Thymus (tissue), 11 donors: ENCODE data around the gene HACL1. TPM values are rescaled to one million over a fixed set of nuclear protein-coding genes. Genes with fewer than 3 reads are reported as not detected.

Experiments used
- DNase-seq, 9 donors: peaks; one replicate each; pipeline ENCODE4 v3.0.0-alpha.2; 2013; ENCODE audit warnings: low spot score in 9 of 9, low read depth in 6 of 9, missing footprints in 1 of 9
- H3K27ac ChIP-seq, 2 donors: one replicate each; pipeline ENCODE4 v1.5.1; 2013; ENCODE audit warnings: control low read depth in 1 of 2, low read depth in 1 of 2, low read length in 1 of 2, mild to moderate bottlenecking in 1 of 2, moderate library complexity in 1 of 2
- H3K27me3 ChIP-seq, 2 donors: one replicate each; pipeline ENCODE4 v1.5.1; 2013; ENCODE audit warnings: low read length in 1 of 2; ENCODE audit not compliant: control insufficient read depth in 2 of 2, insufficient read depth in 1 of 2
- H3K36me3 ChIP-seq, 2 donors: one replicate each; pipeline ENCODE4 v1.5.1; 2013; ENCODE audit warnings: low read length in 1 of 2, mild to moderate bottlenecking in 1 of 2, moderate library complexity in 1 of 2; ENCODE audit not compliant: control insufficient read depth in 2 of 2, insufficient read depth in 2 of 2
- H3K4me1 ChIP-seq, 2 donors: one replicate each; pipeline ENCODE4 v1.5.1; 2013; ENCODE audit warnings: low read length in 2 of 2; ENCODE audit not compliant: control insufficient read depth in 2 of 2, insufficient read depth in 2 of 2
- H3K4me3 ChIP-seq, 2 donors: one replicate each; pipeline ENCODE4 v1.5.1; 2013; ENCODE audit warnings: low read length in 2 of 2, control low read depth in 1 of 2, mild to moderate bottlenecking in 1 of 2
- H3K9me3 ChIP-seq, 2 donors: one replicate each; pipeline ENCODE4 v1.5.1; 2013; ENCODE audit warnings: low read length in 1 of 2, mild to moderate bottlenecking in 1 of 2; ENCODE audit not compliant: control insufficient read depth in 2 of 2, insufficient read depth in 1 of 2
- WGBS: extraction: QIAGEN DNeasy Blood & Tissue Kit; methylation state at CpG from one replicate; pipeline ENCODE4 v1.1.7; 2013; 5-methylcytosine and 5-hydroxymethylcytosine counted together
- polyA plus RNA-seq: library from polyadenylated mRNA; stranded (reverse); fragments of 200-250 nt; gene quantifications from one replicate; pipeline ENCODE4 v1.2.3, GENCODE V29; 2013
- total RNA-seq: library from RNA; stranded (reverse); fragments of 120-200 nt; gene quantifications from one replicate; pipeline ENCODE4 v1.2.4, GENCODE V29; 2013
- donor health status: healthy.

HACL1 gene
- total and polyA plus RNA-seq, 2 donors: 22.4 to 23.2 TPM

DNA sequence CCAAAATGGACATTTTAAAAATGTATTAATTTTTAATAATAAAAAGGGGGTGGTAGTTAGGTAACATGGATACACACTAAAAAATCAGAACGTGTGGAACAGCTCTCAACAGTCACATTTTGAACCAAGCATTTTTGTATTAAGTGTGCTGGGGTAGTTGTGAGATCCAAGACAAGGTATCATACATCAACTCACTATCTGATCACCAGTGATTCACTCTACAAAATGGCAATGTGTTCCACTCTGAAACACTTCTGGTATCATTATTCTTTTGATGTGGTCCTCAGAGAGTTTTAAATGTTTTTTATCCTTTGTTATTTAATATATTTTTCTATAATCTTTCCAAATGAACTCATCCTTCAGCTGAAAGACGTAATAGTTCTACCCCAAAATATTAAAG is 5.4 kb downstream of the HACL1 start:
- H3K9me3 ChIP-seq: no peaks in the 10 kb centered on the region
- no peaks in the 10 kb centered on the region for H3K27me3 ChIP-seq
- H3K4me3 ChIP-seq: no peak overlapping the region
- DNase-seq: no peak
- no peak overlapping the region for H3K27ac ChIP-seq
- peaks cover 9 to 10% of the 10 kb centered on the region in 2 donors for H3K4me1 ChIP-seq
- WGBS: 93% methylated on average over 2 of the region's 2 CpGs
- peaks cover 13 to 32% of the 10 kb centered on the region in 2 donors for H3K36me3 ChIP-seq

DNA sequence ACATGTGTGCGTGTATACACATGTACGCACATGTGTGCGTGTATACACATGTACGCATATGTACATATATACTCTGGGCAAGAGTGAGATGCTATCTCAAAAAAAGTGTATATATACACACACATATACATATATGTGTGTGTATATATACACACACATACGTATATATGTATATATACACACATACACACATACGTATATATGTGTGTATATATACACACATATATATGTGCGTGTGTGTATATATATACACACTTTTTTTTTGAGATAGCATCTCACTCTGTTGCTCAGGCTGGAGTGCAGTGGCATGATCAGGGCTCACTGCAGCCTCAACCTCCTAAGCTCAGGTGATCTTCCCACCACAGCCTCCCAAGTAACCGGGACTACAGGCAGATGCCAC is 8.4 kb downstream of the HACL1 start:
- Histone ChIP-seq H3K4me3 (no peak overlapping the region), H3K27ac (no peak overlapping the region), H3K9me3 (no peaks in the 10 kb centered on the region), H3K36me3 (peaks cover 13 to 31% of the 10 kb centered on the region in 2 donors), H3K4me1 (no peaks in the 10 kb centered on the region), H3K27me3 (no peaks in the 10 kb centered on the region)
- DNase-seq: no peak
- 98% methylated on average over 8 of the region's 8 CpGs for WGBS

DNA sequence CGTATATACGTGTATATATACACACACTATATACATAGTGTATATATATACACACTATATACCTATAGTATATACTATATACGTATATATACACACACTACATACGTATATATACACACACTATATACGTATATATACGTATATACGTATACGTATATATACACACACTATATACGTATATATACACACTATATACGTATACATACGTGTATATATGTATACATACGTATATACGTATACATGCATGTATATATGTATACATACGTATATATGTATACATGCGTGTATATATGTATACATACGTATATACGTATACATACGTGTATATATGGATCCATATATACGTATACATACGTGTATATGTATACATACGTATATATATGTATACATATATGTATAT is 9.4 kb downstream of the HACL1 start:
- Histone ChIP-seq H3K27ac (no peak overlapping the region), H3K4me1 (no peaks in the 10 kb centered on the region), H3K27me3 (no peaks in the 10 kb centered on the region), H3K9me3 (no peaks in the 10 kb centered on the region), H3K4me3 (no peak overlapping the region), H3K36me3 (peaks cover 16 to 22% of the 10 kb centered on the region in 2 donors)
- 92% methylated on average over 21 of the region's 21 CpGs for WGBS
- no peak for DNase-seq

DNA sequence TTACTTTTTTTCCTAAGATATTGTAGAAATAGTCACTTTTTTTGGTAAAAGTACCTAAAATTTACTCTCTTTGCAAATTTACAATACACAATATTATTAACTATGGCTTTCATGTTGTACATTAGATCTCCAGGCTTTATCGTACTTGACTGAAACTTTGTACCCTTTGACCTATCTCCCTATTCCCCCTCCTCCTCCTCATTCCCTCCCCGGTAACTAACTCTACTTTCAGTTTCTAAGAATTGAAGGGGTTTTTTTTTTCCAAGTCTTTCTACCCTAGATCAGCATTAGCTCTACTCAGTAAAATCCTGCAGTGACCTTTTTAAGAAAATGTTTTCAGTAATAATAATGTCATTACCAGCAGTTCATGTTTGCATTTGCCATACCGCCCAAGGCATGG is 10.1 kb downstream of the HACL1 start:
- Histone ChIP-seq H3K4me1 (no peaks in the 10 kb centered on the region), H3K9me3 (no peaks in the 10 kb centered on the region), H3K4me3 (no peak overlapping the region), H3K27me3 (no peaks in the 10 kb centered on the region), H3K36me3 (peaks cover 16 to 25% of the 10 kb centered on the region in 2 donors), H3K27ac (no peak overlapping the region)
- DNase-seq: no peak
- WGBS: 92% methylated on average over 3 of the region's 3 CpGs

DNA sequence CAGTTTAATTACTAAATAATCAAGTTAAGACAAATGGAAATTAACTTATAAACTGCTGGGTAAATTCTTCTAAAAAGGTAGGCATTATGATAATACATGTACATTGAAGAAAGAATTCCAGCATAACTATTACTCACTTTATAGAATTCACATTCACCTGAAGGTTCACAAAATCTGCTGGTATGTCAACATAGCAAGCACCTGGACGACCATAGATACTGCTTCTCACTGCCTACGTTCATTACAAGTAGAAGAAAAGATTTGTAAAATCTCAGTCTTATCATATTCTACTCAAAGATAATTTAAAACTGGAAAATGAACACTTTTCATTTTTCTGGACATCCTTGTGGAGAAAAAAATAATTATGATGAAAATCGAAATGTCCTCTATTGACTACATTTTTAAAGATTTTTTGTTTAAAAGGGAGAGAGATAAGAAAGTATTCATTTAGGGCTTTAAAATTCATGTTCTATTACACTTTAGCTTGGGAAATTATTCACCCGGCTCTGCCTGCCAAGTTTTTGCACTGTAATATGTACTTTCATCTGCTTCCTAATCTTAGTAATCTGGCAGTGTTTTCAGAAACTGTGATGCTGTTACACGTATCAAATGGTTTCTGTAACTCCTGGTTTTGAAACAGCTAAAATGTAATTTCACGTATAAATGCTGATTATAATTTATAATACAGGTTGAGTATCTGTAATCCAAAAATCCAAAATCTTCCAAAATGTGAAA is 16.1 kb downstream of the HACL1 start:
- Histone ChIP-seq H3K27me3 (no peaks in the 10 kb centered on the region), H3K9me3 (no peaks in the 10 kb centered on the region), H3K4me1 (no peaks in the 10 kb centered on the region), H3K4me3 (no peak overlapping the region), H3K36me3 (peaks cover 19 to 39% of the 10 kb centered on the region in 2 donors), H3K27ac (no peak overlapping the region)
- DNase-seq: no peak
- WGBS: 94% methylated on average over 6 of the region's 6 CpGs

DNA sequence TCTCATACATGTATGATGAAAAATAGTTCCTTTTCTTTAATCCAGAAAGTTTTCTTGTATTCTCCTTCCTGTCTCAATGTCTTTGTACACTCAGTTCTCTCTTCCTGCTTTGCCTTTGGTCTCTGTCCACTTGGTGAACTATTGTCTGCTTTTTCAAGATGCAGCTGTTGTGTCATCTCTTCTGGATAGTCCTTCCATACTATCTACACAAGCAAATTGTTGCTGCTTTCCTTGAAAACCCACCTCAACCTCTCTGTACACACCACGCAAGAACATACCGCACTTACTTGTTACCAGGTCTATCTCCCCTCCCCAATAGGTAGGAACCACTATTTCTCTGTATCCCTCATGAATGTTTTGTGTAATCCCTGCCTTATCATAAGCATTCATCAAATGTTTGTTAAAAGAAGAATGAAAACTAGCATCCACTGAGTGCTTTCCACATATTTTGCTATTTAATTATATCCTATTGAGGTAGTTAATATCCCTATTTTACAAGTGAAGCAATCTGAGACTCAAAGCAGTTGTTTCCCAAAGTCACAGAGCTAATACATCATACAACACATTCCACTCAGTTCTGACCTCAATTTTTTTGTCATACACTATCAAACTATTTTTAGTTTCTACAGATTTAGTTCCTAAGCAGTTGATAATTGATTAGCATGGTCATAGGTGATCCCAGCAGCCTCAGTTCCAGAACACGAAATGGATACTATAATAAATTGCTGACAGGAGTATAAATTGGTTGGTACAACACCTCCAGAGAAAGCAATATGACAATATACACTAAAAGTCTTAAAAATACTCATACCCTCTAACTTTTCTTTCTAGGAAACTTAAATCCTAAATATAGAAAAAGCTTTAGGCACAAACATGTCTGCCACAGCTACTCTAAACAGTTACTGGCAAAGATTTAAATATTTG is 19.6 kb downstream of the HACL1 start:
- H3K27me3 ChIP-seq: no peaks in the 10 kb centered on the region
- no peak for DNase-seq
- no peaks in the 10 kb centered on the region for H3K4me1 ChIP-seq
- H3K36me3 ChIP-seq: peaks cover 12 to 40% of the 10 kb centered on the region in 2 donors
- no peak overlapping the region for H3K27ac ChIP-seq
- no peak overlapping the region for H3K4me3 ChIP-seq
- WGBS: 99% methylated on average over 3 of the region's 3 CpGs
- no peaks in the 10 kb centered on the region for H3K9me3 ChIP-seq

DNA sequence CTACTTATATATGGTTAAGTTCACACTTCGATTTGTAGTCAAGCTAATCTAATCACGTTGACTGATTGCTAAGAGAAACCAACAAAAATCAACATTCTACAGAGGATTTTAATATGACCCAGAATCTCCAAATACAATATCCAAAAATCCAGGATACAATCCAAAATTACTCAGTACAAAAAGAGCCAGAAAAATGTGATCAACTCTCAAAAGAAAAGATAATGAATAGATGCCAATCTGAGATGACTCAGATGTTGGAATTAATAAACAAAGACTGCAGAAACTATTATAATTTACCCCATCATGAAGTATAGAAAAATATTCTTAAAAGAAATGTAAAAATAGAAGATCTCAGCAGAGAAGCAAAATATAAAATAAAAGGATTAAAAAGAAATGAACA is 22.3 kb downstream of the HACL1 start:
- 92% methylated on average over 2 of the region's 2 CpGs for WGBS
- Histone ChIP-seq H3K36me3 (peaks cover 10 to 40% of the 10 kb centered on the region in 2 donors), H3K4me3 (no peak overlapping the region), H3K4me1 (no peaks in the 10 kb centered on the region), H3K27ac (no peak overlapping the region), H3K27me3 (no peaks in the 10 kb centered on the region), H3K9me3 (no peaks in the 10 kb centered on the region)
- no peak for DNase-seq

DNA sequence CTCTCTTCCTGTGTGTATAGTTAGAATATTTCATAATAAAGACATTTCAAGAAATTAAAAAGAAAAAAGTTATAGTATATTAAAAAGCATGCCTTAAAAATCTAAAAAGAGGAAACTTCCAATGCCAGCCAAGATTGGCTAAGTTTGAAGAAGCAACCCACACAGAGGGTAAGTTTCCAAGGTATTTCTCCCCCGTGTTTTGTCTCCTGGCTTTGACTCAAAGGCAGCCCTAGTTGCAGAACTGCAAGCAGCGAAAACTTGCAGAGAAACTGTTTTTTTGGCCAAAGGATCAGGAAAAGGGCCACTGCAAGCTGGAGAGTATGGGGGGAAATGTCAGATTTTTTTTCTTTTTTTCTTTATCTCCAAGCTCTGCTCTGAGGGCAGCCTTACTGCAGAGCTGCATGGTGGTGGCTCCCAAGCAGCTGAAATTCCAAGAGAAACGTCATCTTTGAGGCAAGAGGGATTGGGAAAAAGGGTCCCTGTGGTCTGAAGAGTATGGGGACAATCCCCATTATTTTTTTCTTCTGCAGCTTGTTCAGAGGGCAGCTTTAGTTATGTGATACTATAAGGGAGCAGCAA is 23.0 kb downstream of the HACL1 start:
- H3K9me3 ChIP-seq: no peaks in the 10 kb centered on the region
- no peak overlapping the region for H3K4me3 ChIP-seq
- WGBS: 97% methylated on average over 3 of the region's 3 CpGs
- H3K27ac ChIP-seq: no peak overlapping the region
- no peaks in the 10 kb centered on the region for H3K27me3 ChIP-seq
- H3K4me1 ChIP-seq: no peaks in the 10 kb centered on the region
- peaks cover 16 to 45% of the 10 kb centered on the region in 2 donors for H3K36me3 ChIP-seq
- no peak for DNase-seq

DNA sequence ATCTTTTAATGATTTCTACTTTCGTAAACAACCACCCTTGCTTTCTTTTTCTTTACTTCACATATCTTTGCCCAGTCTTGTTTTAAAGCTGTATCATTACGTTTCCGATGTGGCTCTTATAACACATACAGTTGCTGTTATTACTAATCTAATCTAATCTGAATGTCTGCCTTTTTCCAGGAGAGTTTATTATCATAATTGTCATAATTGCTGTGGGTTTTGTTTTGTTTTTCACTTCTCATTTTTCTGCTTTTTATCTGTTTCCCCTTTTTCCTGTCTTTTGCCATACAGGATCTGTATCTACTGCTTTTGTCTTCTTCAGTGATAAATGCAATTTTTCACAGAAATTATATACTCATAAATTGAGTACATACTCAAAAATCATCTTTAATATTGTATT is 24.9 kb downstream of the HACL1 start:
- Histone ChIP-seq H3K9me3 (no peaks in the 10 kb centered on the region), H3K4me1 (no peaks in the 10 kb centered on the region), H3K4me3 (no peak overlapping the region), H3K27ac (no peak overlapping the region), H3K27me3 (no peaks in the 10 kb centered on the region), H3K36me3 (peaks cover 19 to 37% of the 10 kb centered on the region in 2 donors)
- DNase-seq: no peak
- WGBS: 94% methylated on average over 3 of the region's 3 CpGs
